IMR-90 (cell line): ENCODE results near the gene CCR9. TPM values are rescaled to one million over a fixed set of nuclear protein-coding genes. Genes with fewer than 3 reads are reported as not detected.

ENCODE experiments used
- ATAC-seq: fragments of 200-7000 bp; cut with Tn5 transposase; 2 replicates; pipeline ENCODE4 v1.9.1; 2020; ENCODE audit warnings: low read depth, mild to moderate bottlenecking, moderate library complexity
- BruUV-seq: library from RNA; stranded (reverse); fragments of 400-500 nt; replicated peaks from 2 replicates; lab custom pipeline; 2021; lab: Mats Ljungman, UMichigan
- CTCF ChIA-PET: fragments of 300-600 bp; formaldehyde crosslinking; extraction: SDS; loops from one replicate; lab custom pipeline; 2021; ENCODE audit warnings: antibody characterized with exemption; lab: Yijun Ruan, JAX
- POLR2A ChIA-PET: fragments of 300-600 bp; sonication (Branson Sonifier 250); formaldehyde crosslinking; loops from one replicate; lab custom pipeline; 2022; ENCODE audit warnings: antibody characterized with exemption; ENCODE audit not compliant: unreplicated experiment; lab: Charles Lee
- DNase-seq: peaks from one replicate; pipeline ENCODE4 v3.0.0; 2013
- H2AFZ ChIP-seq: replicated peaks from 2 replicates; pipeline ENCODE3; 2013; ENCODE audit warnings: low read length, mild to moderate bottlenecking; ENCODE audit not compliant: poor library complexity
- H2AK5ac ChIP-seq: 2 replicates; pipeline ENCODE4 v1.6.1; 2013; ENCODE audit warnings: low read depth, low read length, inconsistent platforms
- H2AK9ac ChIP-seq: replicated peaks from 2 replicates; pipeline ENCODE3; 2013; ENCODE audit warnings: mild to moderate bottlenecking, low read depth, low read length, moderate library complexity; ENCODE audit not compliant: poor library complexity
- H2BK120ac ChIP-seq: 2 replicates; pipeline ENCODE4 v1.6.1; 2013; ENCODE audit warnings: low read depth, low read length, inconsistent platforms
- H2BK15ac ChIP-seq: 3 replicates; pipeline ENCODE4 v1.6.1; 2013; ENCODE audit warnings: low read depth, low read length, inconsistent platforms
- H2BK20ac ChIP-seq: 2 replicates; pipeline ENCODE4 v1.6.1; 2013; ENCODE audit warnings: low read depth, mild to moderate bottlenecking, inconsistent platforms, low read length, moderate library complexity
- H2BK5ac ChIP-seq: 2 replicates; pipeline ENCODE4 v1.6.1; 2013; ENCODE audit warnings: mild to moderate bottlenecking, low read depth, low read length, inconsistent platforms; ENCODE audit not compliant: poor library complexity, severe bottlenecking
- H3K14ac ChIP-seq: replicated peaks from 2 replicates; pipeline ENCODE4 v1.6.1; 2013; ENCODE audit warnings: low read depth, low read length, inconsistent platforms
- H3K18ac ChIP-seq: 2 replicates; pipeline ENCODE4 v1.6.1; 2013; ENCODE audit warnings: low read depth, low read length, control low read depth
- H3K23ac ChIP-seq: 2 replicates; pipeline ENCODE4 v1.6.1; 2013; ENCODE audit warnings: low read depth, low read length, inconsistent platforms
- H3K27ac ChIP-seq: 2 replicates; pipeline ENCODE4 v1.5.1; 2013; ENCODE audit warnings: mild to moderate bottlenecking, control low read depth, low read length; ENCODE audit not compliant: insufficient read depth
- H3K27me3 ChIP-seq: 2 replicates; pipeline ENCODE4 v1.6.1; 2013; ENCODE audit warnings: low read length; ENCODE audit not compliant: control insufficient read depth, insufficient read depth
- H3K36me3 ChIP-seq: 2 replicates; pipeline ENCODE4 v1.6.1; 2013; ENCODE audit warnings: low read length, mixed read lengths; ENCODE audit not compliant: control insufficient read depth, insufficient read depth
- H3K4ac ChIP-seq: 2 replicates; pipeline ENCODE4 v1.6.1; 2013; ENCODE audit warnings: low read depth, low read length, inconsistent platforms
- H3K4me1 ChIP-seq: 2 replicates; pipeline ENCODE4 v1.6.1; 2013; ENCODE audit warnings: low read length, mixed read lengths; ENCODE audit not compliant: control insufficient read depth, insufficient read depth
- H3K4me2 ChIP-seq: 2 replicates; pipeline ENCODE4 v1.6.1; 2013; ENCODE audit warnings: low read depth, mild to moderate bottlenecking, control low read depth, low read length, moderate library complexity
- H3K4me3 ChIP-seq: 2 replicates; pipeline ENCODE4 v1.5.1; 2013; ENCODE audit warnings: low read depth, mild to moderate bottlenecking, control low read depth, low read length, moderate library complexity; ENCODE audit not compliant: insufficient read depth
- H3K56ac ChIP-seq: 2 replicates; pipeline ENCODE4 v1.6.1; 2013; ENCODE audit warnings: low read length, inconsistent platforms; ENCODE audit not compliant: insufficient read depth; ENCODE audit errors: extremely low read depth
- H3K79me1 ChIP-seq, 2 experiments: 2 replicates each; pipeline ENCODE4 v1.6.1; 2013; ENCODE audit warnings: low read length in 2 of 2, inconsistent platforms in 1 of 2, low read depth in 1 of 2
- H3K9ac ChIP-seq: 2 replicates; pipeline ENCODE4 v1.6.1; 2013; ENCODE audit warnings: low read depth, low read length, control low read depth
- H3K9me1 ChIP-seq: 2 replicates; pipeline ENCODE4 v1.6.1; 2013; ENCODE audit warnings: low read length, inconsistent platforms; ENCODE audit not compliant: insufficient read depth
- H3K9me3 ChIP-seq: 2 replicates; pipeline ENCODE4 v1.6.1; 2013; ENCODE audit warnings: low read length; ENCODE audit not compliant: control insufficient read depth, insufficient read depth
- H4K20me1 ChIP-seq: 2 replicates; pipeline ENCODE4 v1.6.1; 2013; ENCODE audit warnings: low read length, inconsistent platforms; ENCODE audit not compliant: insufficient read depth
- H4K5ac ChIP-seq: 2 replicates; pipeline ENCODE4 v1.6.1; 2013; ENCODE audit warnings: mild to moderate bottlenecking, low read depth, low read length, control low read depth
- H4K8ac ChIP-seq, 2 experiments: 2 replicates each; pipeline ENCODE4 v1.6.1; 2013; ENCODE audit warnings: low read depth in 2 of 2, low read length in 2 of 2, control low read depth in 1 of 2, inconsistent platforms in 1 of 2
- H4K91ac ChIP-seq: 2 replicates; pipeline ENCODE4 v1.6.1; 2013; ENCODE audit warnings: low read depth, low read length, inconsistent platforms; ENCODE audit not compliant: insufficient read depth
- BHLHE40 ChIP-seq: fragments of 150-350 bp; IDR thresholded peaks from 2 replicates; pipeline ENCODE4 v1.6.1; 2016; ENCODE audit warnings: mild to moderate bottlenecking, low read depth, low read length
- CEBPB ChIP-seq: IDR thresholded peaks from 2 replicates; pipeline ENCODE4 v1.6.1; 2012; ENCODE audit warnings: low read depth, low read length, improper control_type of control experiment
- CHD1 ChIP-seq: IDR thresholded peaks from 2 replicates; pipeline ENCODE4 v1.6.1; 2012; ENCODE audit warnings: low read depth, low read length, improper control_type of control experiment
- CTCF ChIP-seq: conservative IDR thresholded peaks from 2 replicates; pipeline ENCODE4 v1.5.1; 2012; ENCODE audit warnings: mild to moderate bottlenecking, low read depth, low read length, improper control_type of control experiment
- ELK1 ChIP-seq: fragments of 150-350 bp; IDR thresholded peaks from 2 replicates; pipeline ENCODE4 v1.6.1; 2016; ENCODE audit warnings: low read depth, mild to moderate bottlenecking, low read length, moderate library complexity, borderline replicate concordance
- FOS ChIP-seq: fragments of 150-350 bp; IDR thresholded peaks from 2 replicates; pipeline ENCODE4 v1.6.1; 2016; ENCODE audit warnings: low read depth, low read length
- MAFK ChIP-seq: IDR thresholded peaks from 2 replicates; pipeline ENCODE4 v1.6.1; 2012; ENCODE audit warnings: low read depth, low read length, improper control_type of control experiment
- MAZ ChIP-seq: IDR thresholded peaks from 2 replicates; pipeline ENCODE4 v1.6.1; 2012; ENCODE audit warnings: low read depth, mild to moderate bottlenecking, low read length, improper control_type of control experiment, moderate library complexity, borderline replicate concordance
- MXI1 ChIP-seq: IDR thresholded peaks from 2 replicates; pipeline ENCODE4 v1.6.1; 2012; ENCODE audit warnings: low read depth, mild to moderate bottlenecking, low read length, moderate library complexity, borderline replicate concordance
- NFE2L2 ChIP-seq: fragments of 150-350 bp; IDR thresholded peaks from 2 replicates; pipeline ENCODE4 v1.6.1; 2016; ENCODE audit warnings: low read depth, mild to moderate bottlenecking, low read length
- POLR2A ChIP-seq: IDR thresholded peaks from 2 replicates; pipeline ENCODE4 v1.6.1; 2012; ENCODE audit warnings: mild to moderate bottlenecking, low read depth, low read length
- RAD21 ChIP-seq: IDR thresholded peaks from 2 replicates; pipeline ENCODE4 v1.6.1; 2012; ENCODE audit warnings: low read length, improper control_type of control experiment
- RCOR1 ChIP-seq: IDR thresholded peaks from 2 replicates; pipeline ENCODE4 v1.6.1; 2012; ENCODE audit warnings: mild to moderate bottlenecking, low read length, improper control_type of control experiment; ENCODE audit not compliant: insufficient replicate concordance
- RFX5 ChIP-seq: IDR thresholded peaks from 2 replicates; pipeline ENCODE4 v1.8.0; 2012; ENCODE audit warnings: low read depth, mild to moderate bottlenecking, low read length, moderate library complexity
- SMC3 ChIP-seq: fragments of 150-350 bp; IDR thresholded peaks from 2 replicates; pipeline ENCODE4 v1.6.1; 2016; ENCODE audit warnings: low read depth, mild to moderate bottlenecking, antibody characterized with exemption, low read length, moderate library complexity
- USF2 ChIP-seq: fragments of 150-350 bp; IDR thresholded peaks from 2 replicates; pipeline ENCODE4 v1.6.1; 2017; ENCODE audit warnings: mild to moderate bottlenecking, antibody characterized with exemption, low read length, low read depth
- whole genome bisulfite sequencing, 2 experiments: methylation state at CpG; one replicate each; pipeline versions ENCODE4 v1.1.5 to v1.1.7; 2013; ENCODE audit warnings: missing lambda C conversion rate in 2 of 2; ENCODE audit not compliant: insufficient read length in 1 of 2; ENCODE audit errors: extremely low coverage in 2 of 2; 5-methylcytosine and 5-hydroxymethylcytosine counted together
- dilution Hi-C: fragments of 300-500 bp; cut with HindIII; formaldehyde crosslinking; loops from one replicate; pipeline ENCODE4 v1.14.3; 2018; ENCODE audit warnings: low sequenced_read_pairs; ENCODE audit not compliant: unreplicated experiment
- in situ Hi-C: fragments of 300-500 bp; cut with MboI; formaldehyde crosslinking; loops from 3 replicates; pipeline ENCODE4 v1.14.3; 2019; ENCODE audit warnings: low sequenced_read_pairs, inconsistent platforms, mixed read lengths
- intact Hi-C: fragments of 100-400 bp; cut with micrococcal nuclease; formaldehyde crosslinking; loops from 2 replicates; pipeline ENCODE4 v1.10.0; 2022
- polyA plus RNA-seq, 3 experiments: library from polyadenylated mRNA; depleted of rRNA; stranded (reverse); fragments of >200 nt; gene quantifications; 2 replicates each; pipeline ENCODE4 v1.2.3, GENCODE V29; 2012; ENCODE audit warnings: low replicate concordance in 1 of 3
- total RNA-seq: library from RNA; depleted of rRNA; stranded (reverse); fragments of >200 nt; gene quantifications from 2 replicates; pipeline ENCODE4 v1.2.3, GENCODE V29; 2012

Gene CCR9
- total and polyA plus RNA-seq, 2 of the 4 experiments (the other 2 are of a cell fraction), result not detected

- no peak overlapping the region for H3K4me2 ChIP-seq
- ATAC-seq, result no peak
- no peak overlapping the region for H3K4me3 ChIP-seq
- no TSS peak for BruUV-seq
- no peak overlapping the region for H3K9ac ChIP-seq
- H3K4ac ChIP-seq, result no peak overlapping the region
- intact Hi-C loops (no loop called here), in situ Hi-C loops (no loop called here), dilution Hi-C loops (no loop called here)
- H3K4me1 ChIP-seq, result peaks cover 15% of the 10 kb centered on the region
- H2BK20ac ChIP-seq, result no peak overlapping the region
- no peak overlapping the region for H3K14ac ChIP-seq
- 77% methylated on average over 6 of the region's 6 CpGs; no CpG with 5 or more reads in 1 of the 2 experiments for WGBS, 2 experiments
- no peak overlapping the region for H4K91ac ChIP-seq
- H3K9me1 ChIP-seq, result peaks cover 9% of the 10 kb centered on the region; the same call in 1 of the 2 replicates
- H4K5ac ChIP-seq, result no peak overlapping the region
- no peak for DNase-seq
- no peak overlapping the region for H3K56ac ChIP-seq
- no peak overlapping the region for H2AK9ac ChIP-seq
- ChIA-PET CTCF (interaction anchor here (0.6 kb wide), 1 partner anchor 178 kb away, joined by 4 read pairs; no protein-coding TSS in a partner anchor), POLR2A (no interaction called here)
- no peak overlapping the region for H4K8ac ChIP-seq
- H2AFZ ChIP-seq, result no peak overlapping the region
- H2BK15ac ChIP-seq, result no peak overlapping the region
- no peaks in the 10 kb centered on the region for H3K36me3 ChIP-seq
- H3K27ac ChIP-seq, result no peak overlapping the region
- no peaks in the 10 kb centered on the region for H3K79me1 ChIP-seq
- H2BK120ac ChIP-seq, result no peak overlapping the region
- no peak for TF ChIP-seq USF2
- TF ChIP-seq ELK1, result no peak
- no peak for TF ChIP-seq CHD1
- TF ChIP-seq CTCF, result no peak
- no peak for TF ChIP-seq BHLHE40
- TF ChIP-seq MAFK, result no peak
- TF ChIP-seq RFX5, result no peak
- no peak for TF ChIP-seq MAZ
- no peak for TF ChIP-seq RAD21
- no peak for TF ChIP-seq CEBPB
- TF ChIP-seq NFE2L2, result no peak
- TF ChIP-seq SMC3, result no peak
- TF ChIP-seq MXI1, result no peak
- no peak for TF ChIP-seq POLR2A
- no peak for TF ChIP-seq FOS
- TF ChIP-seq RCOR1, result no peak
- no peak overlapping the region for H2AK5ac ChIP-seq
- H4K20me1 ChIP-seq, result no peaks in the 10 kb centered on the region
- no peak overlapping the region for H2BK5ac ChIP-seq
- H3K27me3 ChIP-seq, result no peaks in the 10 kb centered on the region
- H3K18ac ChIP-seq, result no peak overlapping the region
- H3K23ac ChIP-seq, result no peak overlapping the region
- H3K9me3 ChIP-seq, result no peaks in the 10 kb centered on the region
Observed at GRCh38 chr3:45912435-45912834, 26.1 kb downstream of the CCR9 start.
